Gastrocnemius medialis (tissue), 4 donors: ENCODE measurements around the gene ALDH3A1. TPM values are rescaled to one million over a fixed set of nuclear protein-coding genes. Genes with fewer than 3 reads are reported as not detected.

Experiments
- ATAC-seq, 2 donors: fragments of 150-250 bp; one replicate each; pipeline ENCODE4 v1.9.1; 2016
- DNase-seq, 2 donors: peaks; one replicate each; pipeline ENCODE4 v3.0.0-alpha.2; 2019
- H3K27ac ChIP-seq, 4 donors: fragments of 200-600 bp; sonication (generic); 1 replicate in 1 of 4; 2 replicates in 3 of 4; pipeline ENCODE4 v1.5.1; 2016 to 2018; ENCODE audit warnings: mild to moderate bottlenecking in 2 of 4, moderate library complexity in 1 of 4
- H3K27me3 ChIP-seq, 3 donors: fragments of 200-600 bp; sonication (generic) in 2 of 3; 1 replicate in 1 of 3; 2 replicates in 2 of 3; pipeline versions ENCODE4 v1.5.1 to v1.6.0; 2016 to 2019; ENCODE audit warnings: mild to moderate bottlenecking in 1 of 3, moderate library complexity in 1 of 3
- H3K36me3 ChIP-seq, 2 donors: fragments of 200-600 bp; sonication (generic) in 1 of 2; one replicate each; pipeline ENCODE4 v1.5.1; 2017 to 2018
- H3K4me1 ChIP-seq, 2 donors: fragments of 200-600 bp; sonication (generic) in 1 of 2; one replicate each; pipeline ENCODE4 v1.5.1; 2016 to 2017; ENCODE audit warnings: mild to moderate bottlenecking in 2 of 2
- H3K4me3 ChIP-seq, 4 donors: fragments of 200-600 bp; sonication (generic) in 3 of 4; 1 replicate in 1 of 4; 2 replicates in 3 of 4; pipeline ENCODE4 v1.5.1; 2016 to 2019; ENCODE audit warnings: mild to moderate bottlenecking in 2 of 4
- H3K9me3 ChIP-seq, 3 donors: fragments of 200-600 bp; sonication (generic) in 2 of 3; 1 replicate in 1 of 3; 2 replicates in 2 of 3; pipeline ENCODE4 v1.5.1; 2016 to 2019
- POLR2A ChIP-seq, 2 donors: fragments of 450-650 bp; IDR thresholded peaks; one replicate each; pipeline ENCODE4 v1.6.1; 2017; ENCODE audit warnings: antibody characterized with exemption in 2 of 2, mild to moderate bottlenecking in 2 of 2, moderate library complexity in 2 of 2
- in situ Hi-C, 4 donors: fragments of 200-750 bp; cut with MboI; loops; one replicate each; pipeline versions ENCODE4 v1.15.0 to v1.8.0; 2017; ENCODE audit warnings: low sequenced_read_pairs in 4 of 4
- intact Hi-C: fragments of 100-400 bp; cut with DNase I; formaldehyde crosslinking; loops from one replicate; pipeline ENCODE4 v1.15.1; 2023; ENCODE audit warnings: low total_unique reads
- total RNA-seq, 4 donors: library from RNA; depleted of rRNA; stranded (reverse); fragments of >200 nt; gene quantifications; one replicate each; pipeline versions ENCODE4 v1.1.0 to v1.2.3, GENCODE V29; 2016
- TF ChIP-seq, protein P1 (sequence below), 5 experiments: fragments of 450-650 bp in 3 of 5; fragments of 200-600 bp in 2 of 5; sonication (generic) in 2 of 5; IDR thresholded peaks in 4 of 5; conservative IDR thresholded peaks in 1 of 5; 1 replicate in 4 of 5; 2 replicates in 1 of 5; pipeline ENCODE4 v1.5.1; 2016 to 2019; ENCODE audit warnings: antibody characterized with exemption in 5 of 5, mild to moderate bottlenecking in 3 of 5, moderate library complexity in 3 of 5

Gene ALDH3A1
- total RNA-seq, 4 donors from 2014 or later = 0.18 to 0.23 TPM; not detected in 2

DNA sequence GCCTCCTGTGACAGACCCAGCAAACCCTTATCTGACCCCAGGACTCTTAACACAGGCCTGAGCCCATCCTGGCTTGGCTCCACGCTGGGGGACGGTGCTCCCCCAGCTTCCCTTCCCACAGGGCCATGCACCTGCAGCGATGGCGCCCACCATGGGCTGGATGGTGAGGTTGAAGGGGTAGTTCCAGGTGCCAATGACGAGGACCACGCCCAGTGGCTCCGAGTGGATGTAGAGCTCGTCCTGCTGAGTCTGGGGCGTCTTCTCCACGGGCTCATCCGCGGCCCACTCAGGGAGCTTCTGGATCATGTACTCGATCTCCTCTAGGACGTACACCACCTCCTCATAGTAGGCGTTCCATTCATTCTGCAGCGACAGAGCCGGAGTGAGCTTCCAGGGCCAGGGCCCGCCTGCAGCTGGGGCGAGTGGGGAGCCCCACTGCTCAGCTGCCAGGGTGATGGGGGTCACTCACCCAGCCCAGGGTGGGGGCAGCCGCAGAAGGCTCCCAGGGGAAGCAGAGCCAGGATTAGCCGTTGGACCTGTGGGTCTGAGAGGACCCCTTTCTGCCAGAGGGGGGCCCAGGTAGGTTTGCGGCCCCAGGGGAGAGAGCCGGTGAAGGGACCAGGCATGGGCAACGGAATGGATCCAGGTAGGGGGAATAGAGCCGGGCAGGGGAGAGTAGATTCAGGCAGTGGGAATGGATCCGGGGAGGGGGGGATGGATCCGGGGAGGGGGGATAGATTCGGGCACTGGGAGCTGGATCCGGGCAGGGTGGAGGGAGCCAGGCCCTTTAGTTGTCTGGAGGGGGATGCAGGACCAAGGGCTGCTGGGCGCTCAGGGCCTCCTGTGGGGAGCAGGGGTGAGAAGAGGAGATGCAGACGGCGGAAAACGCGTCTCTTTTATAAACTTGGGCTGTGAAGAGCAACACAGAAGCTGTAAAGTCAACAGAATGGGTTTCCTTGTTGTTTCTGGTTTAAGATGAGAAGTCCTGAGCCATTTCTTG lies 4.7 kb downstream of the ALDH3A1 start:
- no peak for TF ChIP-seq POLR2A (IDR thresholded peaks at IDR 0.05)
- TF ChIP-seq, protein P1, sequence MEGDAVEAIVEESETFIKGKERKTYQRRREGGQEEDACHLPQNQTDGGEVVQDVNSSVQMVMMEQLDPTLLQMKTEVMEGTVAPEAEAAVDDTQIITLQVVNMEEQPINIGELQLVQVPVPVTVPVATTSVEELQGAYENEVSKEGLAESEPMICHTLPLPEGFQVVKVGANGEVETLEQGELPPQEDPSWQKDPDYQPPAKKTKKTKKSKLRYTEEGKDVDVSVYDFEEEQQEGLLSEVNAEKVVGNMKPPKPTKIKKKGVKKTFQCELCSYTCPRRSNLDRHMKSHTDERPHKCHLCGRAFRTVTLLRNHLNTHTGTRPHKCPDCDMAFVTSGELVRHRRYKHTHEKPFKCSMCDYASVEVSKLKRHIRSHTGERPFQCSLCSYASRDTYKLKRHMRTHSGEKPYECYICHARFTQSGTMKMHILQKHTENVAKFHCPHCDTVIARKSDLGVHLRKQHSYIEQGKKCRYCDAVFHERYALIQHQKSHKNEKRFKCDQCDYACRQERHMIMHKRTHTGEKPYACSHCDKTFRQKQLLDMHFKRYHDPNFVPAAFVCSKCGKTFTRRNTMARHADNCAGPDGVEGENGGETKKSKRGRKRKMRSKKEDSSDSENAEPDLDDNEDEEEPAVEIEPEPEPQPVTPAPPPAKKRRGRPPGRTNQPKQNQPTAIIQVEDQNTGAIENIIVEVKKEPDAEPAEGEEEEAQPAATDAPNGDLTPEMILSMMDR (IDR thresholded peaks at IDR 0.05 in 4 of 5, conservative IDR thresholded peaks at IDR 0.05 in 1 of 5) = no peak
- ATAC-seq (no peak), DNase-seq (no peak)
- peaks cover 0 to 4% of the 10 kb centered on the region in 2 donors for H3K4me1 ChIP-seq
- H3K27ac ChIP-seq = no peak overlapping the region
- H3K36me3 ChIP-seq = no peaks in the 10 kb centered on the region
- no peak overlapping the region for H3K4me3 ChIP-seq
- in situ Hi-C loops (no loop called here), intact Hi-C loops (no loop called here)
- H3K9me3 ChIP-seq = no peaks in the 10 kb centered on the region
- no peaks in the 10 kb centered on the region for H3K27me3 ChIP-seq

DNA sequence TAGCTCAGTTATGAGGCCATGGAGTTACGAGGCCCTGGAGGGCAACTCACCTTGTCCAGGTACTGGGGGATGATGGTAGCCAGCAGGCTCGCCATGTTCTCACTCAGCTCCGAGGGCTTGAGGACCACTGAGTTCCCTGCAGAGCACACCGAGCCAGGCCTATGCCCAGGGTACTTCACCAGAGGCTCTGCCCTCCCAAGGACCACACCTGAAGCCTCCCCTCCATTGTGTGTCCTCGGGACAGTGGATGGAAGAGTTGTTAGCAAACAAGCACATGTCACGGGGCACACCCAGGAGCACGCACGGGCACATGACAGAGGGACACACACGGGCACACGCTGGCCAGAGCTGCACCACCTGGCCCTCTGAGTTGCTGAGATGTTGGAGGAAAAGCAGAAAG lies 5.6 kb downstream of the ALDH3A1 start:
- no peak for DNase-seq
- Histone ChIP-seq H3K9me3 (no peaks in the 10 kb centered on the region), H3K4me3 (no peak overlapping the region), H3K27me3 (no peaks in the 10 kb centered on the region), H3K36me3 (no peaks in the 10 kb centered on the region), H3K27ac (no peak overlapping the region), H3K4me1 (peaks cover 0 to 4% of the 10 kb centered on the region in 2 donors)
- no peak for ATAC-seq
- intact Hi-C loops = no loop called here
- no peak for TF ChIP-seq POLR2A (IDR thresholded peaks at IDR 0.05)
- TF ChIP-seq, protein P1 (IDR thresholded peaks at IDR 0.05 in 4 of 5, conservative IDR thresholded peaks at IDR 0.05 in 1 of 5) = no peak
- in situ Hi-C loops = no loop called here

DNA sequence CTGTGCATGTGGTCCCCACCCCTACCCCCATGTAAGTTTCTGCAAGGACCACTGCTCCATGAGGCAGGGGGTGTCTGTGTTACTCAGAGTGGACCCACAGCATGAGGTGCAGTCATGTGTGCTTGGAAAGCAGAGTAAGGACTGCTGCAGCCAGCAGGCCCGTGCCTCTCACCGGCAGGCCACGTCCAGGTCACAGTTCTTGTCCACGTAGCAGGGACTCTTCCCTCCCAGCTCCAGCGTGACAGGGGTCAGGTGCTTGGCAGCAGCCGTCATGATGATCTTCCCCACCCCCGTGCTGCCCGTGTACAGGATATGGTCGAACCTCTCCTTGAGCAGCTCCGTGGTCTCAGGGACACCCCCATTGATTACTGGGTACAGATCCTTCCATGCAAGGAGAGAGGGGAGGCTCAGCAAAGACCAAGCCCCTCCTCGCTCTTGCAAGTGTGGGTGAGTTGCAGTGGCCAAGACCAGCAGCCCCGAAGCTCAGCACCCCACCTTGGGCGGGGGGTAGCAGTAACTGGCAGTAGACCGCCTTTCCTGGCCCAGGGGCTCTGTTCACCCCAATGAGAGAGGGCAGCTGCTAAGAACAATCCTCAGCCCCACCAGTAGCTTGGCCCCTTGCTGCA lies 6.2 kb downstream of the ALDH3A1 start:
- Histone ChIP-seq H3K27ac (no peak overlapping the region), H3K4me3 (no peak overlapping the region), H3K36me3 (no peaks in the 10 kb centered on the region), H3K9me3 (no peaks in the 10 kb centered on the region), H3K4me1 (peaks cover 0 to 4% of the 10 kb centered on the region in 2 donors), H3K27me3 (no peaks in the 10 kb centered on the region)
- intact Hi-C loops = no loop called here
- no peak for DNase-seq
- in situ Hi-C loops = no loop called here
- TF ChIP-seq, protein P1 (IDR thresholded peaks at IDR 0.05 in 4 of 5, conservative IDR thresholded peaks at IDR 0.05 in 1 of 5) = no peak
- TF ChIP-seq POLR2A (IDR thresholded peaks at IDR 0.05) = no peak
- ATAC-seq = no peak

DNA sequence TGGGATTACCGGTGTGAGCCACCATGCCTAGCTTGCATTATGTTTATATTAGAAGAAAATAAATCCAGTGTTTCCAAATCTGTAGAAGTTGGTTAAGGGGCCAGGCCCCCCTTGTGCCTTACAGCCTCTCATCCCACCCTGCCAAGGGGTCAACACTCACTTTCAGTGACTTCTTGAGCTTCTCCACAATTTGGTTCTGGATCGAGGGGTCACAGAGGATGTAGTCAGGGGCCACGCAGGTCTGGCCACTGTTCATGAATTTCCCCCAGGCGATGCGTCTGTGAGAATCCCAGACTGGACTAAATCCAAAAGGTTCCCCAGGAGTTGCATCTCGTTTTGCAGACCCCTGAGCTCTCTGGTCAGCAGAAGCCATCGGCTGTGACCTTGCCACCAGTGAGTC lies 7.2 kb downstream of the ALDH3A1 start:
- DNase-seq = no peak

More for the DNA sequence above, 7.2 kb downstream of the ALDH3A1 start:
- no peak for ATAC-seq
- H3K27me3 ChIP-seq = no peaks in the 10 kb centered on the region
- no peak overlapping the region for H3K4me3 ChIP-seq
- peaks cover 0 to 4% of the 10 kb centered on the region in 2 donors for H3K4me1 ChIP-seq
- TF ChIP-seq, protein P1 (IDR thresholded peaks at IDR 0.05 in 4 of 5, conservative IDR thresholded peaks at IDR 0.05 in 1 of 5) = no peak
- TF ChIP-seq POLR2A (IDR thresholded peaks at IDR 0.05) = no peak
- no peaks in the 10 kb centered on the region for H3K36me3 ChIP-seq
- no peaks in the 10 kb centered on the region for H3K9me3 ChIP-seq
- no peak overlapping the region for H3K27ac ChIP-seq
- intact Hi-C loops = no loop called here
- in situ Hi-C loops = no loop called here
